NCI-H345 (cell line): ENCODE measurements around the gene ZFPM1.

ENCODE experiments used
- DNase-seq: peaks from one replicate; lab custom pipeline; 2025; lab: John Stamatoyannopoulos, UW

ZFPM1 gene

GRCh38 chr16:88417684-88418476, 35.2 kb upstream of the ZFPM1 start:
- DNase-seq, result no peak

DNA sequence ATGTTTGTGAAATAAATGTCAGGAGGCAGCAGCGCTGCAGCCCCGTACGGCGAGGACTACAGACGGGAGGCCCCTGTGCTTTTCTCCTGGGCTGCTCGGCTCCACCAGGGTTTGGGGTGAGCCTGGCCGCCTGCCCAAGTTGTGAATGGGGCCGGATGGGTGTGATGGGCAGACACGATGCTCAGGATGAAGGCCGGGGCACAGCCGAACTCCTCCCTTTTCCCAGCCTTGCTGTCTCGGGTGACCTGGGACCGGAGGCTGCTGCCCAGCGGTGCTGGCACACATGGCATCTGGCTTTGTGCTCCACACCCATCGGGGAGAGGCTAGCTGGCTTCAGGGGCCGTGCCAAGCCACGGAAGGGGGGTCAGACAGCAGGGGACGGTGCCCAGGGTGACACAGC, 34.2 kb upstream of the ZFPM1 start:
- DNase-seq, result no peak

DNA sequence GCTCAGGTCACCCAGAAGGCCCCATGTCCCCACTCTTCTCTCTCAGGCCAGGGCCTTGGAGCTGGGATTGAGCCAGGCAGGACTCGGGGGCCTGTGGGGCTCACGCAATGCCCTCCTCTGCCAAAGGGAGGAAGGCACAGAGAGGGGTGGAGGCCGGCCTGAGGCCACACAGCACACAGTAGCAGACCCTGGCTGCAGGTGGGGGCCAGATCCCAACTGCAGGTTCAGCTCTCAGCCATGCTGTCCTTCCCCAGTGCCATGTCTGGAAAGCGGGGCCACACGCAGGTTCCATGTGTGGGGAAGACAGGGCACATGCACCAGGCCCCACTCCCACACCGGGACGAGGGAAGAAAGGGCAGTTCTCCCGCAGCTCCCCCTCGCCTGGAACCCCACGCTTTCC, 33.3 kb upstream of the ZFPM1 start:
- no peak for DNase-seq

GRCh38 chr16:88420496-88420895, 32.6 kb upstream of the ZFPM1 start:
- DNase-seq, result no peak

- no peak for DNase-seq
These were observed 31.8 kb upstream of the ZFPM1 start for GRCh38 chr16:88421301-88421700.

GRCh38 chr16:88421871-88422433, 31.1 kb upstream of the ZFPM1 start:
- no peak for DNase-seq

DNA sequence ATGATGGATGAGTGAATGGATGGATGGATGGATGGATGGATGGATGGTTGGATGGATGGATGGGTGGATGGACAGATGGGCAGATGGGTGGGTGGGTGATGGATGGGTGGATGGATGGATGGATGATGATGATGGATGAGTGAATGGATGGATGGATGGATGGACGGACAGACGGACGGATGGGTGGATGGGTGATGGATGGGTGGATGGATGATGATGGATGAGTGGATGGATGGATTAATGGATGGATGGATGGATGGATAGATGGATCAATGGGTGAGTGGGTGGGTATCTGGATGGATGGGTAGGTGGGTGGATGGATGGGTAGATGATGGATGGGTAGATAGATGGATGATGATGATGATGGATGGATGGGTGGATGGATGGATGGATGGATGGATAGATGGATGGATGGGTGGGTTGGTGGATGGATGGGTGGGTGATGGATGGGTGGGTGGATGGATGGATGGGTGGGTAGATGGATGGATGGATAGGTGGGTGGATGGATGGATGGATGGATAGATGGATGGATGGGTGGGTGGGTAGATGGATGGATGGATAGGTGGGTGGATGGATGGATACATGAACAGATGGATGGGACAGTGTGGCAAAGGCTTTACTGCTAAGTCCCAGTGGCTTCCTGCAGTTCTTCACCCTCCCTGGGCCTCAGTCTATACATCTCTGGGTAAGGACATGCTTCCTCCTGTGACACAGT, 30.2 kb upstream of the ZFPM1 start:
- no peak for DNase-seq

- no peak for DNase-seq
These were observed 29.6 kb upstream of the ZFPM1 start for GRCh38 chr16:88423448-88423850.

- DNase-seq, result no peak
These were observed 28.4 kb upstream of the ZFPM1 start for GRCh38 chr16:88424587-88425235.

DNA sequence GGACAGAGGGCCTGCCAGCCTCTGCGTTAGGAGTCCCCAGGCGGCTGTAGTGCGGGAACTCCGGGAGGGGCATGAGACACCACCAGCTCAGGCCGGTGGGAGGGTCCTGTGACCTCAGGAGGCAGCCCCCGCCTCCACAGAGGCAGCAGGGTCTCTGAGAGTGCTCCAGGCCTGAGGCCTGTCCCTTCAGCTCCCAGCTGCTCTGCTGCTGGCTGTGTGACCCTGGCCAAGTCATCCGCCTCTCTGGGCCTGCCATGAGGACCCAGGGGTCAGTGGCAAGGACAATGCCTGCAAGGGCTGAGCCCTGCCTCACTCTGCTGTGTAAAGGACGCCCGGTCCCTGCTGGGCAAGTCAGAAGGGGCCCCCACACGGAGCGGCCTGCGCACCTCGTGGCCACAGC, 27.1 kb upstream of the ZFPM1 start:
- no peak for DNase-seq

DNA sequence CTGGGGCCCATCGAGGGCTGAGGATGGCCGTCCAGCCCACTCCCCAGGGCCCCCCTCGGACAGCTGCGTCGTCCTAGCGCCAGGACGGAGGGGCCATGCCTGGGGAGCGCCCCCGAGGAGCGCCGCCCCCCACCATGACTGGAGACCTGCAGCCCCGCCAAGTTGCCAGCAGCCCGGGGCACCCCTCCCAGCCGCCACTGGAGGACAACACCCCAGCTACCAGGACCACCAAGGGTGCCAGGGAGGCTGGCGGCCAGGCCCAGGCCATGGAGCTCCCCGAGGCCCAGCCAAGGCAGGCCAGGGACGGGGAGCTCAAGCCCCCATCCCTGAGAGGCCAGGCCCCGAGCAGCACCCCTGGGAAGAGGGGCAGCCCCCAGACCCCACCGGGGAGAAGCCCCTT, 25.7 kb upstream of the ZFPM1 start:
- no peak for DNase-seq

- no peak for DNase-seq
These were observed 24.9 kb upstream of the ZFPM1 start for GRCh38 chr16:88428156-88428555.

DNA sequence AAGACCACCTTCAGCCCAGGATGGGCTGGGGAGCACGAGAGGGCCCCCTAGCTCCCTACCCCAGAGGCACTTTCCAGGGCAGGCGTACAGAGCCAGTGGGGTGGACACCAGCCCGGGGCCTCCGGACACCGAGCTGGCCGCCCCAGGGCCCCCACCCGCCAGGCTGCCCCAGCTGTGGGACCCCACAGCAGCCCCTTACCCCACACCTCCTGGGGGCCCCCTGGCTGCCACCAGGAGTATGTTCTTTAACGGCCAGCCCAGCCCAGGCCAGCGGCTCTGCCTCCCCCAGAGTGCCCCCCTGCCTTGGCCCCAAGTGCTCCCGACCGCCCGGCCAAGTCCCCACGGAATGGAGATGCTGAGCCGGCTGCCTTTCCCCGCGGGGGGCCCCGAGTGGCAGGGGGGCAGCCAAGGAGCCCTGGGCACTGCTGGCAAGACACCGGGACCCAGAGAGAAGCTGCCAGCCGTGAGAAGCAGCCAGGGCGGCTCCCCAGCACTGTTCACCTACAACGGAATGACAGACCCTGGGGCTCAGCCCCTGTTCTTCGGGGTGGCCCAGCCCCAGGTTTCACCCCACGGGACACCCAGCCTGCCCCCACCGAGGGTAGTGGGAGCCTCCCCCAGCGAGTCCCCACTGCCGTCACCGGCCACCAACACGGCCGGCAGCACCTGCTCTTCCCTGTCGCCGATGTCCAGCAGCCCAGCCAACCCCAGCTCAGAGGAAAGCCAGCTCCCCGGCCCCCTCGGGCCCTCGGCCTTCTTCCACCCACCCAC, 24.3 kb upstream of the ZFPM1 start:
- DNase-seq, result no peak

DNA sequence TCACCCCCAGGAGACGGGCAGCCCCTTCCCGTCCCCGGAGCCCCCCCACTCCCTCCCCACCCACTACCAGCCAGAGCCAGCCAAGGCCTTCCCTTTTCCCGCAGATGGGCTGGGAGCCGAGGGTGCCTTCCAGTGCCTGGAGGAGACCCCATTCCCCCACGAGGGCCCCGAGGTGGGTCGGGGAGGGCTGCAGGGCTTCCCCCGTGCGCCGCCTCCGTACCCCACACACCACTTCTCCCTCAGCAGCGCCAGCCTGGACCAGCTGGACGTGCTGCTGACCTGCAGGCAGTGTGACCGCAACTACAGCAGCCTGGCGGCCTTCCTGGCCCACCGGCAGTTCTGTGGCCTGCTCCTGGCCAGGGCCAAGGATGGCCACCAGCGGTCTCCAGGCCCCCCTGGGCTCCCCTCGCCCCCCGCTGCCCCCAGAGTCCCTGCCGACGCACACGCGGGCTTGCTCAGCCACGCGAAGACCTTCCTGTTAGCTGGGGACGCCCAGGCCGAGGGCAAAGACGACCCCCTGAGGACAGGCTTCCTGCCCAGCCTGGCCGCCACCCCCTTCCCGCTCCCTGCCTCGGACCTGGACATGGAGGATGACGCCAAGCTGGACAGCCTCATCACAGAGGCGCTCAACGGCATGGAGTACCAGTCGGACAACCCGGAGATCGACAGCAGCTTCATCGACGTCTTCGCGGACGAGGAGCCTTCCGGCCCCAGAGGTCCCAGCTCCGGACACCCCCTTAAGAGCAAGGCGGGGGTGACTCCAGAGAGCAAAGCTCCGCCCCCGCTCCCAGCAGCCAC, 23.5 kb upstream of the ZFPM1 start:
- DNase-seq, result no peak

DNA sequence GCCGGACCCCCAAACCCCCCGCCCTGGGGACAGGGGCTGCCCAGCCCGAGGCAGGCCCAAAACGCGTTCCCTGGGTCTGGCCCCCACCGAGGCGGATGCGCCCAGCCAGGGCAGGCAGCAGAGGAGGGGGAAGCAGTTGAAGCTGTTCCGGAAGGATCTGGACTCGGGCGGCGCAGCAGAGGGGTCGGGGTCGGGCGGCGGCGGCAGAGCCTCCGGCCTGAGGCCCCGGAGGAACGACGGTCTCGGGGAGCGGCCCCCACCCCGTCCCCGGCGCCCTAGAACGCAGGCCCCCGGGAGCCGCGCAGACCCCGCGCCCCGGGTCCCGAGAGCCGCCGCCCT, 22.9 kb upstream of the ZFPM1 start:
- DNase-seq, result no peak

DNA sequence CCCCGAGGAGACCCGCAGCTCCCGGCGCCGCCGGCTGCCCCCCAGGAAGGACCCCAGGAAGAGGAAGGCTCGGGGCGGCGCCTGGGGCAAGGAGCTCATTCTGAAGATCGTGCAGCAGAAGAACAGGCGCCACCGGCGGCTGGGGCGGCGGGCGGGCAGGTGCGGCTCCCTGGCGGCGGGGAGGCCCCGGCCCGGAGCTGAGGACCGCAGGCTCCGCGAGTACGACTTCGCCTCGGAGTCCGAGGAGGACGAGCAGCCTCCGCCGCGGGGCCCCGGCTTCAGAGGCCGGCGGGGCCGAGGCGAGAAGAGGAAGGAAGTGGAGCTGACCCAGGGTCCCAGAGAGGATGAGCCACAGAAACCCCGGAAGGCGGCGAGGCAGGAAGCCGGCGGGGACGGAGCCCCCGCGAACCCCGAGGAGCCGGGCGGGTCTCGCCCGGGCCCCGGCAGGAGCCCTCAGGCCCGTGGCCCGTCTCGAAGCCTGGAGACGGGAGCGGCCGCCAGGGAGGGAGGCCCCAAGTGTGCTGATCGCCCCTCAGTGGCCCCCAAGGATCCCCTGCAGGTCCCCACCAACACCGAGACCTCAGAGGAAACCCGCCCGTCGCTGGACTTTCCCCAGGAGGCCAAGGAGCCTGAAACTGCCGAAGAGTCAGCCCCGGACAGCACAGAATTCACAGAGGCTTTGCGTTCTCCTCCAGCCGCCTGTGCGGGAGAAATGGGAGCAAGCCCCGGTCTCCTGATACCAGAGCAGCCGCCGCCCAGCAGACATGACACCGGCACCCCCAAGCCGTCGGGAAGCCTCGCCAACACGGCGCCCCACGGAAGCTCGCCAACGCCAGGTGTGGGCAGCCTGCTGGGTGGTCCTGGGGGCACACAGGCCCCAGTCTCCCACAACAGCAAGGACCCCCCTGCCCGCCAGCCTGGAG, 22.3 kb upstream of the ZFPM1 start:
- DNase-seq, result peak; percentile 6

- DNase-seq, result no peak
These were observed 21.4 kb upstream of the ZFPM1 start for GRCh38 chr16:88431651-88432050.

DNA sequence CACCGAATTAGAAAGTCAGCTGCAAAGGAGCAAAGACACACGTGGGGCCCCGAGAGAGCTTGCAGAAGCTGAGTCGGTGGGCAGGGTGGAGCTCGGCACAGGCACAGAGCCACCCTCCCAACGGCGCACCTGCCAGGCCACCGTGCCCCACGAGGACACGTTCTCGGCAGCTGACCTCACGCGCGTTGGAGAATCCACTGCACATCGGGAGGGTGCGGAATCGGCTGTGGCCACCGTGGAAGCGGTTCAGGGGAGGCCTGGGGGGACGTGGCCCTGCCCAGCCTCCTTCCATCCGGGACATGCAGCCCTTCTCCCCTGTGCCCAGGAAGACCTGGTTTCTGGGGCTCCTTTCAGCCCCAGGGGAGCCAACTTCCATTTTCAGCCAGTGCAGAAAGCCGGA, 20.9 kb upstream of the ZFPM1 start:
- DNase-seq, result no peak

GRCh38 chr16:88432753-88433152, 20.3 kb upstream of the ZFPM1 start:
- no peak for DNase-seq

DNA sequence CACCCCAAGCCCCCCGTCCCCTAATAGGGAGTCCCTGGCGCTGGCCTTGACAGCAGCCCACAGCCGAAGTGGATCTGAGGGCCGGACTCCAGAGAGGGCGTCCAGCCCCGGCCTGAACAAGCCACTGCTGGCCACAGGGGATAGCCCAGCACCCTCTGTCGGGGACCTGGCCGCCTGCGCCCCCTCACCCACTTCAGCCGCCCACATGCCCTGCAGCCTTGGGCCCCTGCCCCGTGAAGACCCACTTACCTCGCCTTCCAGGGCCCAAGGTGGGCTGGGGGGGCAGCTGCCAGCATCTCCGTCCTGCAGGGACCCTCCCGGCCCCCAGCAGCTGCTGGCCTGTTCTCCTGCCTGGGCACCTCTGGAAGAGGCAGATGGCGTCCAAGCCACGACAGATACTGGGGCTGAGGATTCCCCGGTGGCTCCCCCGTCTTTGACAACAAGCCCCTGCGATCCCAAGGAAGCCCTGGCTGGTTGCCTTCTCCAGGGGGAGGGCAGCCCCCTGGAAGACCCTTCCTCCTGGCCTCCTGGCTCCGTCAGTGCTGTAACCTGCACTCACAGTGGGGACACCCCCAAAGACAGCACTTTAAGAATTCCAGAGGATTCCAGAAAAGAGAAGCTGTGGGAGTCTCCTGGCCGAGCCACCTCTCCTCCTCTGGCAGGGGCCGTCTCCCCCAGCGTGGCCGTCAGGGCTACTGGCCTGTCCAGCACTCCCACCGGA, 19.3 kb upstream of the ZFPM1 start:
- DNase-seq, result no peak
